ENCODE measurements around the gene PSMA7.

The PSMA7 gene

DNA sequence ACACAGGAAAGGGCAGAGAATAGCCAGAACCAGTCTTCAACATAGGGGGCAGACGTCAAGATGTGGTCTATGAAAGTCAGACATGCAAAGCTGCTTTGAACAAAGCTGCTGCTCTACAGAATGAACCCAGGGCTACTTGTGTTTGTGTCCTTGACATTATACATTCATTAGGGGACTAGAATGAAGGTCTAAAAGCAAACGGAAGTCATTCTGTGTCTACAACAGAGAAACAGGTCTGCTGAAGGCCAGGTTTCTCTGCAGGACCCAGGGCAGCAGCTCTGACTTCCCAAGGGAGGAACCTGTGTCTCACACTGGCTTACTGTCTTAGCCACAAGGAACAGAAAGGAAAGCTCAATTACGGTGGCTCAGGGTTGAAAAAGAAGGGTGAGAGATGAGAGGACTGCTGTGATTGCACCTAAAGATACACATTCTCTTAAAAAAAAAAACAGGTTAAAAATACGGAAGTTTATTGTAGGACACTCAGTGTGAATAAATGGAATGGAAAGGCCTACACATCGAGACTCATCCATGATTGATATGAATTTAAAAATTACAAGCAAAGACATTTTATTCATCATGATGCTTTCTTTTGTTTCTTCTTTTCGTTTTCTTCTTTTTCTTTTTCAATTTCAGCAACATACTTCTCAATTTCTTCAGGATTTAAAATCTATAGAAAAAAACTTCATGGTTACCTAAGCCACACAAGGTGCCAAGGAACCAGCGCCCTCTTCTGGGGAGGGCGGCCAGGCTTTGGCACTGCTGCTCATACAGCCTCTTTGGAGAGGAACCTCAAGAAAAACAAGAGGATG is 6.7 kb downstream of the PSMA7 start:
- peak; percentile 52 for DNase-seq

DNA sequence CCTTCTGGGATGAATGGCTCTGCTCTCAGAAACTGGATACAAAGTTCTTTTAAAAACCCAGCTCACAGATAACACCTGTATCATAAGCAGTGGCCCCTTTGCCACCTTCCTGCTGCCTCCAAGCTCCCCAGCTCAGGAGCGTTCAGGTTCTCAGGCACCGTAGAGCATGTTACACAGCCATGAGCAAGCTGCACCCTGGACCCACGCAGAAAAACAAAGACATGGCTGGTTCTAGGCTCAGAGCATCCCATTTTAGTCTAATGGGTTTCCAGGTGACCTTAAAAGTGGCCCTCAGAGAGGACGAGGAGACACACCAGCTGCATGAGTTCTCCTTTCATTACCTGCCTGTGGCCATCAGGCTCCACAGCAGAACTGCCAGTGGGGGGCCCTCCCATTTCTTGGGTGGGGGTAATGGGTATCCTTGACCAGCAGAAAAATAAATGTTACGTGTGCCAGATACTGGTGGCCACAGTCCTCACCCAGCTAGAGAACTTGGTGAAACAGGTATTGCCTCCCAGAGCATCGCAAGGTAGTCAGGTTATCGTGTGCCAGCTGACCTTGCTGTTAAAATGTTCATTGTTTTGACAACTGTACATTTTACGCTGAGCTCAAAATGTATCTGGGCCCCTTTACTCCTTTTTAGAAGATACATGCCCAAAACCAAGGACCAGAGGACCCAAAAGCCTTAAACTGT is 7.5 kb downstream of the PSMA7 start:
- DNase-seq = no peak

DNA sequence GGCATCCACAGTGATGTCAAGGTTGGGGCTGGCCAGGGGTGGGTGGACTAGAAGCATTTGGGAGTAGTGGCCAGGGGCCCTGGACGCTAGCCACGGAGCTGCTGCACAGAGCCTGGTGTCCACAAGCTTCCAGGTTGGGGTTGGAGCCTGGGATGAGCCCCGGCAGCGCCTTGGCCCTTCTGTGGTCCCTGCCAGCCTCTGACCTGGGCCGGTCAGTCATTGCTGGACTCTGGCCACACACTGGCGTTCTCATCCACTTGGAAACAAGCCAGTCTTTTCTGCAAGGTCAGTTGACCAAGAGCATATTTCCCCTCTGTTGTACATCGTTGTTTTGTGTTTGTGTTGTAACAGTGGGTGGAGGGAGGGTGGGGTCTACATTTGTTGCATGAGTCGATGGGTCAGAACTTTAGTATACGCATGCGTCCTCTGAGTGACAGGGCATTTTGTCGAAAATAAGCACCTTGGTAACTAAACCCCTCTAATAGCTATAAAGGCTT is 8.4 kb downstream of the PSMA7 start:
- DNase-seq = no peak

GRCh38 chr20:62133864-62134263 is 9.3 kb downstream of the PSMA7 start:
- DNase-seq = no peak

DNA sequence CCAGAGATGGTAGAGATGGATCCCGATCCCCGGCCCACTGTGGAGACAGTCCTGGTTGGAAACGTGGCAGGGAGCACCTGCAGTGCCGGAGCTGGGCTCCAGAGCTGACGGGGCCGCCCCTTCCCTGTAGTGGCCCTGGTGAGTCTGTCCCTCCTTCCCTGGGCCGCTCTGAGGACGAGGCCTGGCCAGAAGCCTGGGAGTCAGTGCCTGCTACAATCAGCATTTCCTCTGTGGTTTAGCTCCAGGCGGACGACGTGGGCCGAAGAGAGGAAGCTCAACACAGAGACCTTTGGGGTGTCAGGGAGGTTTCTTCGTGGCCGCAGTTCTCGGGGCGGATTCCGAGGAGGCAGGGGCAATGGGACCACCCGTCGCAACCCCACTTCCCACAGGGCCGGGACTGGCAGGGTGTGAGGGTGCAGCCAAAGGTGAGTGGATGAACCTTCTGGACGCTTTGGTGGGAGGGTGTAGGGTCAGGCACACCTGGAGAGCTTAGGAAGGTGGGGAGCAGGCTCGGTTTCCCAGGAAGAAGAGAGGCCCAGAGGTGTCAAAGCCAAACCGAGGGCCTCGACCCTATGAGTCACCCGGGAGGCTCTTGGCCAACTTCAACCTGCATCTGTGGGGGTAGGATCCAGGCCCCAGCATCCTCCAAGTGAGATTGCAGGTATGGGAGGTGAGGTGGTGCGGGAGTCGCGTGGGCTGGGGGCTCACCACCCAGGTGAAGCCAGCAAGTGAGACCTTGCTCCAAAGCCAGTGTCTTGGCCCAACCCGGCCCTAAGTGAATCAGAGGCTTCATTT is 9.9 kb downstream of the PSMA7 start:
- no peak for DNase-seq

DNA sequence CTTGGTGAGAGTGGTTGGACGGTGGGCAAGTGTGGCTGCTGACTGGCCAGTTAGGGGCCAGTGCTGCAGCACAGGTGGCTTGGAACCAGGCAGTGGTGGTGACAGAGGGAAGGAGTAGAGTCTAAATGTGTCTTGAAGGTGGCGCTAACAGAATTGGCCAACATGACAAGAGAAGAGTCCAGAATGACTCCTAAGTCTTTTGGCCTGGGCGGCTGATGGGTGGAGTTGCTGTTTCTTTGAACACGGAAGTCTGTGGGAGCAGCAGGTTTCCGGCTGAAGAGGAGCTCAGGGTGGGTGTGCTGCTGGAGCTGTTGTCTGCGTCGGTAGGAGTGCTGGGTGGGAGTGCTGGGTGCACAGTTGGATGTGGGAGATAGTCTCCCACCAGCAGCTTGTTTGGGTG is 10.8 kb downstream of the PSMA7 start:
- DNase-seq = no peak

- DNase-seq = no peak
Observed at GRCh38 chr20:62131560-62132320, 11.5 kb downstream of the PSMA7 start.

DNA sequence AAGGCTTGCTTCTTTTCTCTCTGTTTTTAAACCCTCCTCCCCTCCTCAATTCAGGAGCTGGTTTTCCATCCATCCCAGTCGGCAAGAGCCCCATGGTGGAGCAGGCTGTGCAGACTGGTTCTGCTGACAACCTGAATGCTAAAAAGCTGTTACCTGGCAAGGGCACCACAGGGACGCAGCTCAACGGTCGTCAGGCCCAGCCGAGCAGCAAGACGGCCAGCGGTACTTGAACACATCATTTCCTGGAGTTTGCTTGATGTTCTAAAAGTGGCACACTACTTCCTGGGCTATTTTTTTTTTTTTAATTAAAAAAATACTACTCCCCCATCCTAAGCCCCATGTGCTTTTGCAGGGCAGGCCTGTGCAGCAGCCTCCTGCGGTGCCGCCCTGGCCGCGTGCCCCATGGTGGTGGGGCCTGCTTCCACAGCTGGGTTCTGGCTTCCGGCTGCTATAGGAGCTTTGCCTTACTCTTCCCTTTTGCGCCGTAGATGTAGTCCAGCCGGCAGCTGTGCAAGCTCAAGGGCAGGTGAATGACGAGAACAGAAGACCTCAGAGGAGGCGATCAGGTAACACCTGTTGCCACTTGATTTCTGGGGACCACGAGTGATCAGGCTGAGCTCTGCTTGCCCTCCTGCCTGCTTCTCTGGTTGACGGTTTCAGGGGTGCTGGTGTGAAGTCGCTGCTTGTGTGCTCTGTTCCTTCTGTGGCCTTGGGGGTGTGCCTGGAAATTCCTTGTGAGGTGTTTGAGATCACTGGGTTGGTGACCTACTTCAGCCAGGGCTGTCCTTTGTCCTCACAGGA is 13.3 kb downstream of the PSMA7 start:
- DNase-seq = no peak

DNA sequence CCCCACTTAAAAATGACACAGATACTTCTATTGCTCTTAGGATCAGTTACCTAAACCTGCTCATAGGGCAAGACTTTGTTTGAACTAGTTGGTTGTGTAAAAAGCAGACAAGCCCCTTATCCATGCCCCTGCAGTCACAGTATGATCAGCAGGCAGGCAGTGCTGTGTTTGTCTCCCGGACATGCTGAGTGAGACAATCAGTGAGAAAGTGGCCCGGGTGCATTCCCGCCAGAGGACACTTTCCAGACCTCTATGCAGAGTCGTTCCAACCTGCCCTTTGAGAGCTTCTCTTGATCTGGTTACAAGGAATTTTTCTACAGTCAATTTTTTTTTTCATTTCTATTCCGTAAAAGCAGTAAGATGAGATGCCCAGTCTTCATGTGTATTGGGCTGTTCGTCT is 14.7 kb downstream of the PSMA7 start:
- DNase-seq = no peak

DNA sequence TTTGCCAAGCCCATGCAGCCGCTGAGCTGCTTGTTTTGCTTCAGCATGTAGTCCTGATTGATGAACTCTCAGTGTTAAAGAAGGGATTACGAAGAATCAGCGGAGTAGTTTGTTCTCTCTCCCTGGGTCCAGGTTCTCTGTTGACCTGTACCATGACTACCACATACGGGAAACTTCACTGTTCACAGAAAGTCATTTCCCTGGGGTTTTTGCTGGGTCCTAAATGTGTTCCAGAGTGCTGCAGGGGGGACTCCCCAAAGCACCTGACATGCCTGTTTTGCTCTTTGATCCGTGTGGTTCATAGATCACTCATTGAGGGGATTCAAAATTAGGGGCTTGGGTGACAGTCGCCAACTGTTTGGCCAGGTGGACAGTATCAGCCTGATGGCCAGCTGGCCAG is 15.4 kb downstream of the PSMA7 start:
- DNase-seq = no peak

GRCh38 chr20:62126141-62126540 is 17.1 kb downstream of the PSMA7 start:
- no peak for DNase-seq

GRCh38 chr20:62123450-62124118 is 19.6 kb downstream of the PSMA7 start:
- peak; percentile 31 for DNase-seq

GRCh38 chr20:62122654-62123449 is 20.3 kb downstream of the PSMA7 start:
- DNase-seq = peak; percentile 36

DNA sequence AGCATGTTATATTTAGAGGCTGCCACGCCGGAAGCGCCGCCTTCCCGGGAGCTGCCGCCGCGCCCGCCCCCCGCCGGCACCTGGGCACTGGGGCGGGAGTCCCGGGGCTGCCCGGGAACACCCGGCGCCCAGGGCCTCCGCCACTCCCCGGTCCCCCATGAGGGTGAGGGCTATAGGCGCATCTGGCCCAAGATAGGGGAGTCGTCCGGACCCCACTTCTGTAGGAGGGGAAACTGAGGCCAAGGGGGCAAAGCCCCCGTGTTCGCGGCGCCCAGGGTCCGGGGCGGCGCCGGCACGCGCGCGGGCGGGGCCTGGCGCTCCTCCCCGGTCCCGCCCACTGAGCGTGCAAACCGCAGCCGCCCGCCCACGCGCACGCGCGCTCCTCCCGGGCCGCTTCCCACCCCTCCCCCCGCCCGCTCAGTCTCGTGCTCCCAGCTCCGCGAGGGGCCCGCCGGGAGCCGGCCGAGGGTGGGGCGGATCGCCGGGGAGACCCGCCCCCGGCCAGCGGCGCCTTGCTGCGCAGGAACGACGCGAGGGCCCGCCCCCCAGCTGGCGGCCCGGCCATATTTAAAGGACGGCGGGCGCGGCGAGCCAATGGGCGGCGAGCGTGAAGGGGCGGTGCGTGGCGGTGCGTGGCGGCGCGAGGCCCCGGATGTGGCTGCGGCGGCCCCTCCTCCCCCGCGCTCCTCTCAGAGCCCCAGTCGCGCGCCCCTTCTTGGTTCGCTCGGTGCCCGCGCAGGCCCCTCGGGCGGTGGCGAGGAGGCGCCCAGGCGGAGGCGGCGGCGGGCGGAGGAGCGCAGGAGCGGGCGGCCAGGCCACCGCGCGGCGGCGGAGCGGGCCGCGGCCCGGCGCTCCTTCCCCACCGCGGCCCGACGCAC is 21.2 kb downstream of the PSMA7 start, which contains the start of gene LSM14B:
LSM14B (plus strand) TSS at position 700 of the 878 bp plus-strand sequence. CDS start 192 bp downstream, outside the sequence.
- peak; percentile 98 for DNase-seq

GRCh38 chr20:62120990-62121775 is 22.0 kb downstream of the PSMA7 start:
- no peak for DNase-seq

- no peak for DNase-seq
Observed at GRCh38 chr20:62120365-62120762, 22.8 kb downstream of the PSMA7 start.

DNA sequence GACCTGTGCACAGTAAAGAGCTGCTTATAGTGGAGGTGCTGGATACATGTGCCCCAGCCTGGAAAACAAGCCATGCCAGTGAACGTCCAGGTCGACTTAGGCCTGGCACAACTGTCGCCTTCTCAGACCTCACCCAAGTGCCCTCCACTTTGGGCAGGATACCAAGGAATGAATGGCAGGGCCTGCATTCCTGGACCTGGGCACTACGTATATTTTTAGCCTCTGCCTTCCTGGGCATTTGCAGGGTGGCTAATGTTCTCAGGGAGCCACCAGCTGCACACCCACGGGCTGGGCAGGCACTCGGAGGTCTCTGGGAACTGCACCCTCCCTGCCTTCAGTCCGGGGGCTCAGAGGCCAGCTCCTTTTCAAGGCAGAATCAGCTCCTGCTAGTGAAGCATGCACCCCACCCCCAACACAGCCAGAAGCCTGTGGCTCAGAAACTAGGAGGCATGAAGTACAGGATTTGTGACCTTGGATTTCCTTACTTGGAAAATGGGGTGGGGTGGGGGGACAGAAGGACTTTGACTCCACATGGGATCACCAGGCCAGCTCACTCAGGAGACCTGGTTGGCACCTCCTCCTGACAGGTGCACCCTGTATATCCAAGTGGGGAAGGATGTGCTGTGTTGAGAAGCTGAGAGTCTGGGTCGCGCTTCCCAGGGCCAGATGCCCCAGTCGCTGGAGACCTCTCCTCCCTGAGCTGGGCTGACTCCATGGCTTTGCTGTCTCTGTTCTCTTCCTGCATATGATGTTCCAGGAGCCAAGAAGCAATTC is 23.4 kb downstream of the PSMA7 start:
- no peak for DNase-seq
